A673 (cell line): ENCODE data around the gene CDC42EP1. TPM values are rescaled to one million over a fixed set of nuclear protein-coding genes. Genes with fewer than 3 reads are reported as not detected.
"Not testable (repeated sequence)": the region's sequence is repeated elsewhere in the genome, so short reads cannot be mapped to it uniquely, and the experiment has no call there.

ENCODE experiments used
- BruUV-seq: library from RNA; stranded (reverse); fragments of 400-500 nt; replicated peaks from 2 replicates; lab custom pipeline; 2021; lab: Mats Ljungman, UMichigan
- CTCF ChIA-PET: fragments of 300-600 bp; sonication (Branson Sonifier 250); formaldehyde crosslinking; loops from one replicate; lab custom pipeline; 2022; ENCODE audit warnings: antibody characterized with exemption; lab: Charles Lee
- POLR2A ChIA-PET: fragments of 300-600 bp; sonication (Branson Sonifier 250); formaldehyde crosslinking; loops from one replicate; lab custom pipeline; 2022; ENCODE audit warnings: antibody characterized with exemption; ENCODE audit not compliant: low non-redundant PET; lab: Charles Lee
- DNase-seq: peaks from one replicate; pipeline ENCODE4 v3.0.0-alpha.2; 2015; ENCODE audit warnings: low spot score
- H3K27ac ChIP-seq: fragments of 200-600 bp; sonication (generic); 2 replicates; pipeline ENCODE4 v1.5.1; 2016; ENCODE audit warnings: mixed run types, low read depth, mild to moderate bottlenecking, mixed read lengths, antibody characterized with exemption, low read length; ENCODE audit not compliant: poor library complexity, severe bottlenecking
- H3K27me3 ChIP-seq: fragments of 200-600 bp; sonication (generic); replicated peaks from 2 replicates; pipeline ENCODE4 v1.6.1; 2017; ENCODE audit warnings: mixed run types, low read depth, mild to moderate bottlenecking, mixed read lengths, antibody characterized with exemption, low read length; ENCODE audit not compliant: insufficient read depth, poor library complexity
- H3K36me3 ChIP-seq: fragments of 200-600 bp; sonication (generic); 2 replicates; pipeline ENCODE4 v1.6.1; 2016; ENCODE audit warnings: mixed run types, mild to moderate bottlenecking, mixed read lengths, antibody characterized with exemption, low read length; ENCODE audit not compliant: insufficient read depth, poor library complexity, severe bottlenecking
- H3K4me1 ChIP-seq: fragments of 200-600 bp; sonication (generic); 2 replicates; pipeline ENCODE4 v1.6.1; 2017; ENCODE audit warnings: mixed run types, mild to moderate bottlenecking, mixed read lengths, antibody characterized with exemption, low read length; ENCODE audit not compliant: insufficient read depth, poor library complexity, severe bottlenecking
- H3K4me3 ChIP-seq: fragments of 200-600 bp; sonication (generic); 2 replicates; pipeline ENCODE4 v1.5.1; 2016; ENCODE audit warnings: low read depth, mixed run types, mild to moderate bottlenecking, mixed read lengths, low read length; ENCODE audit not compliant: poor library complexity, severe bottlenecking
- H3K9me3 ChIP-seq: fragments of 200-600 bp; sonication (generic); 2 replicates; pipeline ENCODE4 v1.6.1; 2016; ENCODE audit warnings: mixed run types, low read depth, mild to moderate bottlenecking, mixed read lengths, antibody characterized with exemption, low read length; ENCODE audit not compliant: poor library complexity, severe bottlenecking
- EZH2 ChIP-seq: fragments of 200-600 bp; sonication (generic); IDR thresholded peaks from 2 replicates; pipeline ENCODE4 v1.6.1; 2017; ENCODE audit warnings: borderline replicate concordance, low read depth, mild to moderate bottlenecking, mixed read lengths, antibody characterized with exemption, low read length; ENCODE audit not compliant: poor library complexity, severe bottlenecking
- intact Hi-C: fragments of 100-400 bp; cut with micrococcal nuclease; formaldehyde crosslinking; loops from one replicate; pipeline ENCODE4 v1.10.0; 2022; ENCODE audit not compliant: unreplicated experiment
- total RNA-seq: library from RNA; stranded (reverse); gene quantifications from 2 replicates; pipeline ENCODE4 v1.2.3, GENCODE V29; 2021
- TF ChIP-seq, protein P1 (sequence below): fragments of 300-800, 200-600 bp; sonication (generic); conservative IDR thresholded peaks from 2 replicates; pipeline ENCODE4 v1.5.1; 2017; ENCODE audit warnings: low read depth, mild to moderate bottlenecking, antibody characterized with exemption, low read length, moderate library complexity, mixed read lengths

The CDC42EP1 gene
- total RNA-seq, 1 experiment from 2014 or later: 1.1 TPM

DNA sequence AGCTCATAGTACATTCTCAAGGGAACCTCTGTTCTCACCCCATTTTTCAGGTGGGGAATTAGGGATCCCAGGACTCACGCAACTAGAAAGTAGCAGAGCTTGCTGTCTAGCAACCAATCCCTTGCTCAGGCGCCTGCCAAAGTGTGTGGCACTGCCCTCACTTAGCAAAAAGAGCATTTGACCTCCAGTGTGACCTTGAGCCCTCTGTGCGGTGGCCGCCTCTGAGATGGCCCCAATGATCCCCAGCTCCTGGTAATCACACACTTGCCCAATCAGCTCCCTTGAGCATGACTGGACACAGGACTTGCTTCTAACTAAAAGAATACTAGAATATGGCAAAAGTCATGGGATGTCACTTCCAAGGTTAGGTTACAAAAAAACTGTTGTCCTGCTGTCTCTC is 22.2 kb downstream of the CDC42EP1 start:
- Histone ChIP-seq H3K4me3 (no peak overlapping the region), H3K9me3 (no peaks in the 10 kb centered on the region), H3K27ac (no peak overlapping the region), H3K27me3 (no peaks in the 10 kb centered on the region), H3K4me1 (no peaks in the 10 kb centered on the region), H3K36me3 (no peaks in the 10 kb centered on the region)
- TF ChIP-seq, protein P1, sequence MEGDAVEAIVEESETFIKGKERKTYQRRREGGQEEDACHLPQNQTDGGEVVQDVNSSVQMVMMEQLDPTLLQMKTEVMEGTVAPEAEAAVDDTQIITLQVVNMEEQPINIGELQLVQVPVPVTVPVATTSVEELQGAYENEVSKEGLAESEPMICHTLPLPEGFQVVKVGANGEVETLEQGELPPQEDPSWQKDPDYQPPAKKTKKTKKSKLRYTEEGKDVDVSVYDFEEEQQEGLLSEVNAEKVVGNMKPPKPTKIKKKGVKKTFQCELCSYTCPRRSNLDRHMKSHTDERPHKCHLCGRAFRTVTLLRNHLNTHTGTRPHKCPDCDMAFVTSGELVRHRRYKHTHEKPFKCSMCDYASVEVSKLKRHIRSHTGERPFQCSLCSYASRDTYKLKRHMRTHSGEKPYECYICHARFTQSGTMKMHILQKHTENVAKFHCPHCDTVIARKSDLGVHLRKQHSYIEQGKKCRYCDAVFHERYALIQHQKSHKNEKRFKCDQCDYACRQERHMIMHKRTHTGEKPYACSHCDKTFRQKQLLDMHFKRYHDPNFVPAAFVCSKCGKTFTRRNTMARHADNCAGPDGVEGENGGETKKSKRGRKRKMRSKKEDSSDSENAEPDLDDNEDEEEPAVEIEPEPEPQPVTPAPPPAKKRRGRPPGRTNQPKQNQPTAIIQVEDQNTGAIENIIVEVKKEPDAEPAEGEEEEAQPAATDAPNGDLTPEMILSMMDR: no peak
- intact Hi-C loops: no loop called here
- DNase-seq: no peak
- ChIA-PET POLR2A (no interaction called here), CTCF (no interaction called here)
- BruUV-seq: no TSS peak

DNA sequence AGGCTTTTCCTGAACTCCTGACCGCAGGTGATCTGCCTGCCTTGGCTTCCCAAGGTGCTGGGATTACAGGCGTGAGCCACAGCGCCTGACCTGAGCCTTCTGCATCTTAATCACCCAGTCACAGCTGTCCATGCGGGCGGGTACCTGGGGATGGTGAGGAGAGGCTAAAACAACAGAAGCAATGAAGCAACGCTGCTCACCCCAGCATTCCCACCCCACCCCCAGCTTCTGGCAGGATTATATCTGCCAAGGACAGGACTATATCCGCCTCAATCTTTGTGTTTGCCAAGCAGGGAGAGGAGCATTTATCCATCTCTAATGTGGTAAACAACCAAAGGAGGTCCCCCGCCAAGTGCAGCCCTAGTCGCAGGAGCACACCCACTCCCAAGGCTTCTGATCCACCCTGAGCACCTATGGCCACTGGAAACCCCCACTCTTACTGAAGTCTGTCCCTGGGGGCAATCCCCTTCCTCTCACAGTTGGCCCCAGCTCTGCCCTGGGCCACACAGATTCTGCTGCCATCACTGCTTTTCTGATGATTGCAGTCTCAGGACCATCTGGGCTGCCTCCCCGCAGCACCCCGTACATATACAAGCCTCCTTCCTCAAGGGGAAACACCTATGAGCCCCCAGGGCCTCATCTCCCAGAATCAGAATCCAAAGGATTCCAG is 28.4 kb downstream of the CDC42EP1 start:
- ChIA-PET CTCF (interaction anchor here (0.5 kb wide), 1 partner anchor 203 kb away, joined by 7 read pairs; no protein-coding TSS in a partner anchor), POLR2A (no interaction called here)
- Histone ChIP-seq H3K4me1 (no peaks in the 10 kb centered on the region), H3K36me3 (no peaks in the 10 kb centered on the region), H3K27ac (no peak overlapping the region), H3K9me3 (no peaks in the 10 kb centered on the region), H3K27me3 (no peaks in the 10 kb centered on the region), H3K4me3 (no peak overlapping the region)
- intact Hi-C loops: no loop called here
- TF ChIP-seq, protein P1: no peak
- no peak for TF ChIP-seq EZH2
- no peak for DNase-seq
- no TSS peak for BruUV-seq

DNA sequence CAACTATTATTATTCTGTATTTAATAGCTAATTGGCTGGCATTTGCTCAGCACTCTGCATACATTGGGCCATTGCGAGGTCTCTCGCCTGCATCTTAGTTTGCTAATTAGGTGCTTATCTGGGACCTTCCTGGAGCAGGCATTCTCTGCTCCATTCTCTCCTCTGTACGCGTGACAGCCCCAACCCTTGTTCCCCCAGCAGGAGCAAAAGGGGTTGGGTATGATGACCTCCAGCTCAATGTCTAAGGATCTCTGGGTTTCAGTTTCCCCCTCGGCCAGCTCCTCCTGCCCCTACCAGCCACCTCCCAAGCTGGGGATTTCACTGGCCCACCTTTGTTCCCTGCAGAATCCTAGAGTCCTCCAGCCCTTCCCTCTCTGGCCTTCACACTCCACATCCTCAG is 29.4 kb downstream of the CDC42EP1 start:
- H3K9me3 ChIP-seq: no peaks in the 10 kb centered on the region
- H3K36me3 ChIP-seq: no peaks in the 10 kb centered on the region
- no peaks in the 10 kb centered on the region for H3K27me3 ChIP-seq
- H3K4me1 ChIP-seq: no peaks in the 10 kb centered on the region
- POLR2A ChIA-PET: no interaction called here
- intact Hi-C loops: no loop called here
- no peak overlapping the region for H3K27ac ChIP-seq
- H3K4me3 ChIP-seq: no peak overlapping the region
- no TSS peak for BruUV-seq
- DNase-seq: no peak
- TF ChIP-seq EZH2: no peak
- CTCF ChIA-PET: no interaction called here

DNA sequence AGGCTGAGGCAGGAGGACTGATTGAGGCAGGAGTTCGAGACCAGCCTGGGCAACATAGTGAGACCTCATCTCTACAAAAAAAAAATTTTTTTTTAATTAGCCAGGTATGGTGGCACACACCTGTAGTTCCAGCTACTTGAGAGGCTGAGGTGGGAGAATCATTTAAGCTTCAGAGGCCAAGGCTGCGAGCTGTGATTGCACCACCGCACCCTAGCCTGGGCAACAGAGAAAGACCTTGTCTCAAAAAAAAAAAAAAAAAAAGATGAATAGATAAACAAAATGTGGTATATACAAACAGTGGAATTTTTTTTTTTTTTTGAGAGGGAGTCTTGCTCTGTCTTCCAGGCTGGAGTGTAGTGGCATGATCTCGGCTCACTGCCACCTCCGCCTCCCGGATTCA is 30.8 kb downstream of the CDC42EP1 start:
- DNase-seq, intact Hi-C loops, H3K4me1 ChIP-seq, H3K27me3 ChIP-seq, H3K27ac ChIP-seq, H3K4me3 ChIP-seq, H3K9me3 ChIP-seq, BruUV-seq, POLR2A ChIA-PET, H3K36me3 ChIP-seq: not testable (repeated sequence)
- CTCF ChIA-PET: interaction anchor here (0.8 kb wide), 1 partner anchor 29 kb away, joined by 6 read pairs; no protein-coding TSS in a partner anchor
